ENCODE data around the gene KPNA5. TPM values are rescaled to one million over a fixed set of nuclear protein-coding genes. Genes with fewer than 3 reads are reported as not detected.
A peak's percentile ranks its signal among the peaks of the same experiment; 100 is the strongest.

The KPNA5 gene
- total RNA-seq, 1 donor from 2014 or later: 8.3 TPM

DNA sequence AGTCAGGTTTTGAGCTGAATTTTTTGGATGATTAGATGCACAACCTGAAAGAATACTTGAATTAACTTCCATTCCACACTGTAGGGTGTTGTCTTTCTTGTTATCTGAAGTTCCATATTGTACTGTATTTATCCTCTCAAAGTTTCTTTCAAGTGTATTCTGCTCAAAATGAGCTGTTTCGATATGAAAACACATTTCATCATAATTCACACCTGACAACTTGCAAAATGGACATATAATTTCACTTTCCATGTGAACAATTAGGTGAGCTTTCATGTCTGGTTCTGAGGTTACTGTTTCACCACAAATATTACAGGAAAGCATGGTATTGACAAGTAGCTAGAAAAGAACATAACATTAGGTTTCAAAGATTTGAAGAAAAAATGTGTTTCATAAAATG is 14.1 kb upstream of the KPNA5 start:
- Mint-ChIP-seq H3K4me3 (ENCODE audit: unreplicated experiment) (no peak overlapping the region), H3K9me3 (ENCODE audit: low read depth) (no peaks in the 10 kb centered on the region), H3K27me3 (ENCODE audit: low read depth) (peaks cover 5% of the 10 kb centered on the region), H3K4me1 (ENCODE audit: low read depth) (peaks cover 42% of the 10 kb centered on the region), H3K27ac (ENCODE audit: unreplicated experiment) (no peak overlapping the region), H3K36me3 (ENCODE audit: low read depth) (no peaks in the 10 kb centered on the region)
- TF ChIP-seq, protein P1, sequence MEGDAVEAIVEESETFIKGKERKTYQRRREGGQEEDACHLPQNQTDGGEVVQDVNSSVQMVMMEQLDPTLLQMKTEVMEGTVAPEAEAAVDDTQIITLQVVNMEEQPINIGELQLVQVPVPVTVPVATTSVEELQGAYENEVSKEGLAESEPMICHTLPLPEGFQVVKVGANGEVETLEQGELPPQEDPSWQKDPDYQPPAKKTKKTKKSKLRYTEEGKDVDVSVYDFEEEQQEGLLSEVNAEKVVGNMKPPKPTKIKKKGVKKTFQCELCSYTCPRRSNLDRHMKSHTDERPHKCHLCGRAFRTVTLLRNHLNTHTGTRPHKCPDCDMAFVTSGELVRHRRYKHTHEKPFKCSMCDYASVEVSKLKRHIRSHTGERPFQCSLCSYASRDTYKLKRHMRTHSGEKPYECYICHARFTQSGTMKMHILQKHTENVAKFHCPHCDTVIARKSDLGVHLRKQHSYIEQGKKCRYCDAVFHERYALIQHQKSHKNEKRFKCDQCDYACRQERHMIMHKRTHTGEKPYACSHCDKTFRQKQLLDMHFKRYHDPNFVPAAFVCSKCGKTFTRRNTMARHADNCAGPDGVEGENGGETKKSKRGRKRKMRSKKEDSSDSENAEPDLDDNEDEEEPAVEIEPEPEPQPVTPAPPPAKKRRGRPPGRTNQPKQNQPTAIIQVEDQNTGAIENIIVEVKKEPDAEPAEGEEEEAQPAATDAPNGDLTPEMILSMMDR (IDR thresholded peaks at IDR 0.05): no peak
- DNase-seq (ENCODE audit: low spot score): no peak

DNA sequence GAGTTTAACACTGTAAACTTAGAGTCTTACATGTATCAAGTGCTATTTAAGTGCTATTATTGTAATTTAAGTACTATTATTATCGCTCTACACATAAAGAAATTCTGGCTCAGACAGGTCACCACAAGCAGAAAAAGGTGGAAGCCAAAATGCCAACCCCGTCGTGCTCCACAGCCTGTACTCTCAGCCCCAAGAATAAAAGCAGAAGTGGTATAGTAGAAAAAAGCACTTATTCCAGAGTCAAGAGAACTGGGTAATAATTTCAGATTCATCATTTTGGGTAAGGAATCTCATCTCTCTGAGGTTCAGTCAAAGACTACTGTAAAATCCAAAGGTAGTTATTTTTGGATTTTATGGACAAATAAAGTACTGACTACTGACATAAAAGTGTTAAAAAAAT is 13.4 kb upstream of the KPNA5 start:
- TF ChIP-seq, protein P1 (IDR thresholded peaks at IDR 0.05): no peak
- H3K27me3 Mint-ChIP-seq (ENCODE audit: low read depth): peaks cover 8% of the 10 kb centered on the region
- DNase-seq (ENCODE audit: low spot score): no peak
- peak overlapping the region; percentile 100 for H3K4me3 Mint-ChIP-seq (ENCODE audit: unreplicated experiment)
- H3K4me1 Mint-ChIP-seq (ENCODE audit: low read depth): peaks cover 36% of the 10 kb centered on the region
- H3K9me3 Mint-ChIP-seq (ENCODE audit: low read depth): no peaks in the 10 kb centered on the region
- no peaks in the 10 kb centered on the region for H3K36me3 Mint-ChIP-seq (ENCODE audit: low read depth)
- peak overlapping the region; percentile 98 for H3K27ac Mint-ChIP-seq (ENCODE audit: unreplicated experiment)

DNA sequence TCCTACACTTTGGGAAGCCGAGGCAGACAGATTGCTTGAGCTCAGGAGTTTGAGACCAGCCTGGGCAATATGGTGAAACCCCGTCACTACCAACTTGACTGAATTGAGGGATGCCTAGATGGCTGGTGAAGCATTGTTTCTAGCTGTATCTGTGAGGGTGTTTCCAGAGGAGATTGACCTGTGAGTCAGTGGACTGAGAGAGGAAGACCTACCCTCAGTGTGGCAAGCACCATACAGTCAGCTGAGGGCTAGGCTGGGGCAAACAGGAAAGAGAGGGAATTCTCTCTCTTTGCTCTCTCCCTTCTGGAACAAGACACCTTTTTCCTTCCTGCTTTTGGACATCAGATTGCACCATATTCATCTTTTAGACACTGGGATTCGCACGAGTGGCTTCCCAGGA is 8.7 kb upstream of the KPNA5 start:
- Mint-ChIP-seq H3K9me3 (ENCODE audit: low read depth) (no peaks in the 10 kb centered on the region), H3K36me3 (ENCODE audit: low read depth) (no peaks in the 10 kb centered on the region), H3K27me3 (ENCODE audit: low read depth) (peaks cover 8% of the 10 kb centered on the region), H3K4me3 (ENCODE audit: unreplicated experiment) (no peak overlapping the region), H3K27ac (ENCODE audit: unreplicated experiment) (no peak overlapping the region), H3K4me1 (ENCODE audit: low read depth) (peaks cover 8% of the 10 kb centered on the region)
- TF ChIP-seq, protein P1 (IDR thresholded peaks at IDR 0.05): no peak
- no peak for DNase-seq (ENCODE audit: low spot score)

DNA sequence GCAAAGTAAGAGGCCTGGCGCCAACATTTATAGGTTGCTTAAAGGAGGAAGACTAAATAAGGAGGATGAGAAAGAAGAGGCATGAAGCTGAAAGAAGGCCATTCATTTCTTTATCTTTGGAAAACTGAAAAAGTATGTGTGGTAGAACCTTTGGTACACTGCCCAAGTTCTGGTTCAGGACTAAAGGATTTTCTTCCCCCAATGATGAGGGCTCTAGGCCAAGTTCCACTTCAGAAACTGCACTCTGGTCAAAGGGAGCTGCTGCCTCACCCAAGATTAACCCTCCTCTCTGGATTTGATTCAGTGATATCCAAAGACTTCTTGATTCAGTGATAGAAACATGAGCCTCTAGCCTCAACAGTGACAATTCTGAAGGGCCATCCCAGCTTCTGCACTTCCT is 5.0 kb upstream of the KPNA5 start:
- no peaks in the 10 kb centered on the region for H3K4me1 Mint-ChIP-seq (ENCODE audit: low read depth)
- H3K9me3 Mint-ChIP-seq (ENCODE audit: low read depth): no peaks in the 10 kb centered on the region
- peaks cover 5% of the 10 kb centered on the region for H3K27me3 Mint-ChIP-seq (ENCODE audit: low read depth)
- TF ChIP-seq, protein P1 (IDR thresholded peaks at IDR 0.05): no peak
- no peak for DNase-seq (ENCODE audit: low spot score)
- no peak overlapping the region for H3K4me3 Mint-ChIP-seq (ENCODE audit: unreplicated experiment)
- no peak overlapping the region for H3K27ac Mint-ChIP-seq (ENCODE audit: unreplicated experiment)
- H3K36me3 Mint-ChIP-seq (ENCODE audit: low read depth): no peaks in the 10 kb centered on the region

DNA sequence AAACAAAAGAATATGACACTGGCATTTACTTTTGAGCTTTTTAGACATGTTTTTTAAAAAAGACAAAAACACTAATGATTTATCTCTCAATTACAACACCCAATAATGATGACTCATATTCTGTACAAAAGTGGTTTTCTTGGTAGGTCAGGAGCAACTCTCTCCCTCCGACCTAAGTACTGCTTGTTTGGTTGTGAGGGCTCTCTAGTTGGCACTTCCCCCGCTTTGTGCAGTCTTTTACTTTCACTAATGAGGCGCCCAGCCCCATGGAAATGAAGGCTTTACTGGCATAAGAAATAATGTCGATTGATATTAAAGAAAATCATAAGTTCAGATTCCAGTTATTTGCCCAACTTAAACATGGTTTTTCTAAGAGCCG is 1.3 kb downstream of the KPNA5 start:
- Mint-ChIP-seq H3K4me1 (ENCODE audit: low read depth) (peaks cover 20% of the 10 kb centered on the region), H3K27ac (ENCODE audit: unreplicated experiment) (peak overlapping the region; percentile 81), H3K36me3 (ENCODE audit: low read depth) (peaks cover 2% of the 10 kb centered on the region), H3K27me3 (ENCODE audit: low read depth) (no peaks in the 10 kb centered on the region), H3K4me3 (ENCODE audit: unreplicated experiment) (peak overlapping the region; percentile 97), H3K9me3 (ENCODE audit: low read depth) (peaks cover 3% of the 10 kb centered on the region)
- TF ChIP-seq, protein P1 (IDR thresholded peaks at IDR 0.05): no peak
- no peak for DNase-seq (ENCODE audit: low spot score)

Data from chondrocyte (in vitro differentiated cells).